ENCODE data around the gene TLR10.
A peak's percentile ranks its signal among the peaks of the same experiment; 100 is the strongest.
"Not testable (repeated sequence)": the region's sequence is repeated elsewhere in the genome, so short reads cannot be mapped to it uniquely, and the experiment has no call there.

TLR10 gene

DNA sequence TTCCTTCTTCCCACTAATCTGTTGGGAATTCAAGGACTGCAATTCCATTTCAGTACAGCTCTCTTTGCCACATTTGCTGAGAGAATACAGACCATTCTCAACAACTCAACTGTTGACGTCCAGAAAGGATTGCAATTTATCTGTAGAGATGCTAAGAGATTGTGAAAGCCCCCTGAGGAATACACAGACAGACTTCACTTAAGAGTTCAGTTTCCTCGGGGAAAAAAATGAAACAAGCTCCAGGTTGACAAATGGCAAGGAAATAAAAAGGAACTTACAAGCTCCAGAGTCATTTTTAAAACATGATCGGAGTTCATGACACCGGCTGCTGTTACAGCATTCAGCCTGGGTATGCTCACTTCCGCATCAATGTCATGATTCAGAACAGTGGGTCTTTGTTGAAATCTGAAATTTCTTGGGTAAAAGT lies 13.8 kb downstream of the TLR10 start:
- no peak for DNase-seq (ENCODE audit: low read depth in 4 of 4, low spot score in 1 of 4)

DNA sequence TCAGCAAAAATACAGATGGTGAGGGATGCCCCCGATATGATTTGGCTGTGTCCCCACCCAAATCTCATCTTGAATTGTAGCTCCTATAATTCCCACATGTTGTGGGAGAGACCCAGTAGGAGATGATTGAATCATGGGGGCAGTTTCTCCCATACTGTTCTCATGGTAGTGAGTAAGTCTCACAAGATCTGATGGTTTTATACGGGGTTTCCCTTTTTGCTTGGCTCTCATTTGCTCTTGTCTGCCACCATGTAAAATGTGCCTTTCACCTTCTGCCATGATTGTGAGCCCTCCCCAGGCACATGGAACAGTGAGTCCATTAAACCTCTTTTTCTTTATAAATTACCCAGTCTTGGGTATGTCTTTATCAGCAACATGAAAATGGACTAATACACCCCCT lies 15.8 kb downstream of the TLR10 start:
- not testable (repeated sequence) for DNase-seq (ENCODE audit: low read depth in 4 of 4, low spot score in 1 of 4)

DNA sequence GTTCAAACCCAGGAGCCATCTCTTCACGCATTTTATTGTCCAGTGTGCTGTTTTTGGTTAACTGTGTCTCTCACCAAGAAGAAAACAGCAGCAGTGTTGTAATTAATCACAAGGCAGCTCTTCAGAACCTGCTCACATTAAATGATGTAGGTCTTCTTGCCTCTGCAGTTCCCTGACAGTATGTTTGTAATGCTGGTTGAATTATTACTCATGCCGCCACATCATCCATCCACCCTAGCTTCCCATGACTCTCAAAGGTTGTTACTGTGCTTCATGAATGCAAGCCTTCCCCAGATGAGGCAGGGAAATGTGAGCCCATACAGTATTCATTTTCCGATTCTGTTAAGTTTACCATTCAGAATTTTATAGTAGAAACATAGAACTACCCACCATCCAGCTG lies 17.4 kb downstream of the TLR10 start:
- DNase-seq (ENCODE audit: low read depth in 4 of 4, low spot score in 1 of 4) = no peak

DNA sequence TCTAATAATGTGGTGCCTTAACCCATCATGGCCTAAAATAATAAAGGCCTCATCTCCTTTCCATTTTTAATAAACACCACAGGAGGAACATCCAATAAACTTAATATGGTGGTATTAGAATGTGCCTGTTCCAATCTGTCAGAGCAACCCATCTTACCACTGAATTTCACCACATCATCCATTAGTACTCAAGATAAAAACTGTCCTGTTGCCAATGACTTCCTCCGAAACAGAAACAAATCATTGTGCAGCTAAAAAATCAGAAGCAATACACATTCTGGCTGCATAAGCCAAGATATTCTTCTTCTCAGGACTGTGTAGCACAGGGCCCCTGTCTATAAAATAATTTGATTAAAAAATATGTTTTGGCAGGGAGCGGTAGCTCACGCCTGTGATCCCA lies 18.5 kb downstream of the TLR10 start:
- no peak for DNase-seq (ENCODE audit: low read depth in 4 of 4, low spot score in 1 of 4)

DNA sequence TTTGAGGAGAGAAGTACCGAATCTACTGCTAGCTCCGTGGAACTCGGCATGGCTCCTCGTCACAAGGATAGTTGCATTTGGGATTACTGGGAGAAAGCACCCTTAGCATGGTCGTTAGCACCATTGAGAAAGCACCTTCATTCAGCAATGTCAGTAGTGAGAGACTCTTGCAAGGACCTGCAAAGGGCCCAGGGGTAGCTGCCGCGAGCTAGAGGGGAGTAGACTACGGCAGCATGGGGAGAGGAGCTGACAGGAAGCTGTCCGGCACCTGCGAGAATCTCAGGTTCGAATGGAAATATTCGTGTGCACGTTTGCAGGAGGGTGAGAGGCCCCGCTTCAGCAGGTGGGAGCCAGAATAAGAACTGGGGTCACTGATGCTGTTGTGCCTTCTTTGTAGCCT lies 20.2 kb downstream of the TLR10 start:
- no peak for DNase-seq (ENCODE audit: low read depth in 4 of 4, low spot score in 1 of 4)

DNA sequence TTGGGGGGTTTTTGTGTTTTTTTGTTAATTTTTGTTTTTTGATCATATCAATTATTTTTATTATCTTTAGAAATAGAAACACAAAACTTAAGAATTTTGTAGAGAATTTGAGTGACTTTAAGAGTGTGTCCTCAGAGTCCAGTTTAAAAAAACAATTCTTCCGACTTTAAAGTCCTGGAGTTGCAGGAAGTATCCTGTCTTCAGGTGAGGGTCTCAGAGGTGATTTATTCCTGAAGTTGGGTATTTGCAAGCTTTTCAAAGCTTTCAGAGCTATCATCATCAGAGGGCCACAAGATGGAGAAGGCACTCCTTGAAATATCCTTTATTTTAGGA lies 23.0 kb downstream of the TLR10 start:
- no peak for DNase-seq (ENCODE audit: low read depth in 4 of 4, low spot score in 1 of 4)

DNA sequence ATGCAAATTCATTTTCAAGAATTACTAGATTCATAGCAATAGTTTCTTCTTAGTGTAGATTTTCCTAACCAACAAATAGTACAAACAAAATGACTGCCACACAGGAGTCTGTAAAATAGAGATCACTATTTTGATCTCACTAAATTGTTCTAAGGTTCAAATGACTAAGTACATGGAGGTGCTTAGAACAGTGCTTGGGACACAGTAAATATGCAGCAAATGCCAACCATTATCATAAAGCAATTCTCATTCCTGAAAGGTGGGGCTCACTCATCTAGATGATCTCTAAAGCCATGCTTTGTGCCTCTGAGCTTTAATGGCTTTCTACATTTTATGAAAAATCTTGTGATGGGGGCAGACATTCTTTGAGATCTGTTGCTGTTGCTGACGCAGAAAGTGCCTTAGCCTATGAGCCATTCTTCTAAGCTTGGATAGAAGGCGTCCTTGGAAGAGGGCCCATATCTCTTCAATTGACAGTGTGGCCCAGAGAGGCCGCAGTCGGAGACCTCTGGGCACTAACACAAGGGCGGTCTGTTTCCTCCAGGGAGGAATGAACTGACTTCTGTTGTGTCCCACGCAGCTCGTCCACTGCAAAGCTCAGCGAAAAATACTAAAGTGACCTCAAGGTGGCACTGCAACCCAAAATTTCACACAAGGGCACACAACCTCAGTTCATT lies 23.5 kb downstream of the TLR10 start:
- DNase-seq (ENCODE audit: low read depth in 4 of 4, low spot score in 1 of 4) = peak; percentile 23 to 38 (median 30)

DNA sequence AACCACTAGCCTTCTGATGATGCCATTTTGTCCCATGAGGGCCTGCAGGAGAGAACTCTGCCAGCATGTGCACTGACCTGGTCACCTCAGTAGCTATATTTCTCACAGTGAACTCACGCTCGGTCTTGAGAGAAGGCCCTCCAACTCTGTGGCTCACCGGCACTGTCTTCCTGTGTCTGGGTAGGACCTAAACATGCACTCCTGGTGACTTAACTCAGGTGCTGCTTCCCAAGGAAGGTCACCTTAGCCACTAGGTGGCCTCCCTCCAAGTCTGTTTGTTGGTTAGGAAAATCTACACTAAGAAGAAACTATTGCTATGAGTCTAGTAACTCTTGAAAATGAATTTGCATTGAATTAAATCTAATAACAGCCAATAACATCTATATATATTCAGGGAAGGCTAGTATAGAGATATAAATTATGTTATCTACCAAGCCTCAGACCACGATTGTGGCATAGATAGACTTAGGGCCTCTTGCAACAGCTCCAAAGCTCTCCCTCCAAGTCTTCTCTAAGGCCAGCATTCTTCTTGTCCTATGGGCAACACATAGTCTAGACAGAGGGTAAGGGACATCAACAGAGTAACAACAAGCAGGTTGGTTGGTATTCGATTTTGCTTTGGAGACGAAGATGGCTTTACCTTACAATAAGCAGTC lies 24.7 kb downstream of the TLR10 start:
- DNase-seq (ENCODE audit: low read depth in 4 of 4, low spot score in 1 of 4) = no peak

DNA sequence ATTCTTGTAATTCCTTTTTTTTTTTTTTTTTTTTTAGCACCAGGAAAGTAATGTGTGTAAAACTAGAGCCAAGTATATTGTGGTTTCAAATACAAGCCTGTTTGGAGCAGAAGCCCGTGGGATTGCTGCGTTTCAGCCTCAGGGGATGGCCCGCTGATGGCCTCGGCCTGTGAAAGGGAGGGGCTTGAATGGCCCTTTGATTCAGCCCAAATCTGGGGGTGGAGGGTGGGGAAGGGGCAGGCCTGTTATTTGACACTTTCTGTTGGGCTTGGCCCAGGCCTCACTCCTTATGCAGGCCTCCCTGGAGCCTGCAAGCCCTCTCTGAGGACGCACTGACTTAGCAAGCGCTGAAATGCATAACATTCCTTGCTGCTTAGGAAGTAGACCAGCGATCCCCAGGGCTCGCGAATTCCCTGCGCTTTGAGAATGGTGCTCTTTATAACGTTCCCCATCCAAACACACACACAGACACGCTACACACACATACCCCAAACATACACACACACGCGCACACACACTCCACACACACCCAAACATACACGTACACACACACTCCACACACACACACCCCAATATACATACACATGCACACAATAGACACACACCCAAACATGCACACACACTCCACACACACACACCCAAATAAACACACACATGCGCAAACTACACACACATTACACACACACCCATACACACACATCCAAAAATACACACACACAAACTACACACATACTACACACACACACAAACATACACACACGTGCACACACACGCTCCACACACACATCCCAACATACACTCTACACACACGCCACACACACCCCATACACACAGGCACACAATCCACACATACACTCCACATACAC lies 29.6 kb downstream of the TLR10 start:
- no peak for DNase-seq (ENCODE audit: low read depth in 4 of 4, low spot score in 1 of 4)

DNA sequence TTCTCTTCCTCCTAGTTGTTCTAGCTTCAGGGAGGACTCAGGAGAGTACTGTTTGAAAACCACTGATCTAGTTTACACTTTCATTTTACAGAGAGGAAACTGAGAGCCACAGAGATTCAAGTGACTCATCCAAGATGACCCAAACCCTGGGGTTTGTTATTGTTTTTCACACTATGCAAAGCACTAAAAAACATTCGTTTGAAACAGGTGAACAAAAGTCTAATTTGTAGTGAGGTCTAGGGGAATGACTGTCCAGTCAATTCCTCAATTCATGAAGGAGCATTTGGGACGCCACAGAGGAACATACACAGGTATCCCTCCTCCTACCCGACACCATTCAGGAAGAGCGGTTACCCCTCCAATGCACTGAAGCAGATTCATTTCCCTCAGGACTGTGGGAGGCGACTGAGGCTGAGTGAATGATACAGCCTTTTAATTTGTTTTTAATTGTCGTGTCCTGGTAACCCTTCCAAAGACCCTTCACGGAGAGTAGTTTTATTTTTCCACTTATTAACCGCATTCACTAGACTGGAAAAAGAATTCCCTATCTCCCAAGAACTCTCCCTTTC lies 30.3 kb downstream of the TLR10 start:
- DNase-seq (ENCODE audit: low read depth in 4 of 4, low spot score in 1 of 4) = no peak

DNA sequence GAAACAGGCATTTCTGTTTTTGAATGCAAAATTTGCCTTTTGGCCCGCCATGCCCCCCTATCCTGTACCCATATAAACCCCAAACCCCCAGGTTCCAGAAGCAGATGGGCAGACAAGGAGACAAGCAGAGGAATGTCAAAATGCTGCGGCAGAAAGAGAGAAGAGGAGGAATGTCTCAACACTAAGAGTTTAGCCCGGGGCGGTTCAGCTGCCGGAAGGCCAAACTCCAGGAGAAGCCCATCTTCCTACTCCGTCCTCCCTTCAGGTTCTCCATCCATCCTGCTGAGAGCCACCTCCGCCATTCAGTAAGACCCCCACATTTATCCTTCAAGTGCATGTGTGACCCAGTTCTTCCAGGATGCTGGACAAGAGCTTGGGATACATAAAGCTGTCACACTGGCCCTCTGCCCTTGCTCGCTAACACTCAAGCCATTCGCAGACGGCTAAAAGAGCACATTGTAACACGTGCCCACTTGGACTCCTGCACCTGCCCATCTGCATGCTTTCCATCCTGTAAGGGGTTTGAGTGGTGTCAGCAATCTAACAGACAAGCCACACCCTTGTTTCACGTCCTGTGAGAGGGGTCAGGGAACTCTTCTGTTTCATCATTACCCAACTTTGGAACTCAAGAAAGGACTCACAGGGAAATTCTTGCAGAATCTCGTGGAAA lies 31.3 kb downstream of the TLR10 start:
- no peak for DNase-seq (ENCODE audit: low read depth in 4 of 4, low spot score in 1 of 4)

DNA sequence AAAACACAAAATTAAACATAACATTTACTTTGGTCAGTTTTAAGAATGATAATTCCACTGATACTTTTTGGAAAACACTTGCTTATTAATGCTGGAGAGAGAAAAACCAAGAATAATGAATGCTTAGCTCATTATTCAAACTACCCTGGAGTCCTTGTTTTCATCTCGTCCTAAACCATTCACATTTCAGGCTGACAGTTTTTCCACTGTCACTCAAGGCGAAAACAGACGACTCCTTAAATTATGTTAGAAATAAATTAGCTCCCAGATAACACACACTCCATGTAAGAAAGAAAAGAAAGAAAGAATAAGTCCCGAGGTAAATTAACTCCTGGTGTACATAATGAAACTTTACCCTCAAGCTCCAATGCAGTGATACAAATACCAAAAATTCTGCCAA lies 33.5 kb downstream of the TLR10 start:
- no peak for DNase-seq (ENCODE audit: low read depth in 4 of 4, low spot score in 1 of 4)

DNA sequence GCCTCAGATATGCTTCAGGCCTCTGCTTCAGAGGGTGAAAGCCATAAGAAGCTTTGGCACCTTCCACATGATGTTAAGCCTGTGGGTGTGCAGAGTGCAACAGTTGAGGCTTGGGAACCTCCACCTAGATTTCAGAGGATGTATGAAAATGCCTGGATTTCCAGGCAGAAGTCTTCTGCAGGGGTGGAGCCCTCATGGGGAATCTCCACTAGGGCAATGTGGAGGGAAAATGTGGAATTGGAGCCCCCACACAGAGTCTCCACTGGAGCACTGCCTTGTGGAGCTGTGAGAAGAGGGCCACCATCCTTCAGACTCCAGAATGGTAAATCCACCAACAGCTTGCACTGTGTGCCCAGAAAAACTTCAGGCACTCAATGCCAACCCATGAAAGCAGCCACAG lies 35.2 kb downstream of the TLR10 start:
- no peak for DNase-seq (ENCODE audit: low read depth in 4 of 4, low spot score in 1 of 4)

DNA sequence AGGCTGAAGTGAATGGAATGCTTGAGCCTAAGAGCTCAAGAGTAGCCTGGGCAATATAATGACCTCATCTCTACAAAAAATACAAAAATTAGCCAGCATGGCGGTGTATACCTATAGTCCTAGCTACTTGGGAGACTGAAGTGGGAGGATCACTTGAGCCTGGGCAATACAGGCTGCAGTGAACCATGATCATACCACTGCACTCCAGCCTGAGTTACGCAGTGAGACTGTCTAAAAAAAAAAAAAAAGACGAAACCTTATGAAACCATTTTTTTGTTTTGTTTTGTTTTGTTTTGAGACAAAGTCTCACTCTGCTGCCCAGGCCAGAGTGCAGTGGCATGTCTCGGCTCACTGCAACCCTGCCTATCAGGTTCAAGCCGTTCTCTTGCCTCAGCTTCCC lies 36.9 kb downstream of the TLR10 start:
- DNase-seq (ENCODE audit: low read depth in 4 of 4, low spot score in 1 of 4) = no peak

DNA sequence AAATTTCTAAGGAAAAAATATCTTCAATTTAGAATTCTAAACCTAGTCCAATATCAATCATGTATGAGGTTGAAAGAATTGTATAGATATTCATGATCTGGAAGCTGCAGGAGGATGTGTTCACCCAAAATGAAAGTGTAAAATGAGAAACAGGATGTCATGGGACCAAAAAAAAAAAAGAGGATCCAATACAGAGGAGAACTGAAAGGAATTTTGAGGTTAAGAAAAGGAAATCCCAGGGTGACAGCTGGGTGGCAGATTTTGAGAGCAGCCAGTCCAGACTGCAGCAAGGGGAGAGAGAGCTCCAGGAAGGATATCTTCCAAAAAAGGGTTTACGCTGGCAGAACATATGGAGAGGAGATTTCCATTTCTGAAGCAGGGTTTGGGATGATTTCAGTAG lies 38.9 kb downstream of the TLR10 start:
- no peak for DNase-seq (ENCODE audit: low read depth in 4 of 4, low spot score in 1 of 4)

DNA sequence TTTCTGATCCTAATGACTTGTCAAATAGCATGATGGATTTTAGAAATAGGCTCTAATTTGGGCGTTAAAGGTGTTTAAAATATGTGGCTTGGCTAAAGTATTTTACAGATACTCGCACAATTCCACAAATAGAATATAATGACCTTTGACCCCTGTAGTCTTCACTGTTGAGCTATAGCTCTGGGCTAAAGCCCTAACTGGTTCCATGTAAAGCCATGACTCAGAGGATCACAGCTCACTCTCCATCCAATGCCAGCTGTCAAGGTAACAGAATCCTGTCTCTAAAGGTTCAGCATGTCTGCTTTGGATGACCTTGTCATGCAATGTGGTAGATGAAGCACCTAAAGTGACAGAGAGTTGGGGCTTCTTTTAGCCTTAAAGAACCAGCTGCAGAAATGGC lies 42.5 kb downstream of the TLR10 start:
- DNase-seq (ENCODE audit: low read depth in 4 of 4, low spot score in 1 of 4) = no peak

DNA sequence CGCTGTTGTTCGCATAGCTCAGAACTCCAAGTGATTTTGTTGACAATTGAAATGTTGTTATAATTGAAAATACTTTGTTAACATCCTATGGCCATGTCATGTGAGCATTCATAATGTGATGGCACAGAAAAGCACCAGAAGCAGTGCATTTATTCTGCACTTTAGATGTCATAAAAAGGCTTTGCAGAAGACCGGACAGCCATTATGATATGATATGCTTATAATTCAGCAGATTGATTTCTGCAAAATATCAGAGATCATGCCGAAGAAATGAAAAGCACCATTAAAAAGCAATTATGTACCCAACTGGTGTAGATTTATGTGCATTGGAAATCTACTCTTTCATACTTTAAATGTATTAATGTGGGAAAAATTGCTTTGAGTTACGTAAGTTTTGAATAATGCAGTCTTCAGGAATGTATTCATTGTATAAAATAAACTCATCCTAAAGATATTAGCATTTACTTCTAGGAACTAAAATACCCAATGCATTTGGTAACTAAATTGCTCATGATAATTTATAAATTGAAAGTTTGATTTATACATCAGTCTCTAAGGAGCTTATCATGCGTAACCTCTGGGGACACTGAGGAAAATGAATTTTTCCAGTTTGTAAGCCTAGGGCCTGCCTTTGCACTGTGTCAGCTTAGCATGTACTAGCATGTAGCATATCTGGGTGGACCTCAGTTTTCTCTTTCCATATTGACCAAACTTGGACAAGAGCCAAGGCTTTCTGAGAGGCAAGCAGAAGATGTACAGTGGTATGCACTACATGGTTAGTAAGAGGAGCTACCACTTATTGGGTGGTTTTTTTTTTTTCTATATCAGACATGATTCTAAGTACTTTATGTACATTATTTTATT lies 43.6 kb downstream of the TLR10 start:
- DNase-seq (ENCODE audit: low read depth in 4 of 4, low spot score in 1 of 4) = no peak

DNA sequence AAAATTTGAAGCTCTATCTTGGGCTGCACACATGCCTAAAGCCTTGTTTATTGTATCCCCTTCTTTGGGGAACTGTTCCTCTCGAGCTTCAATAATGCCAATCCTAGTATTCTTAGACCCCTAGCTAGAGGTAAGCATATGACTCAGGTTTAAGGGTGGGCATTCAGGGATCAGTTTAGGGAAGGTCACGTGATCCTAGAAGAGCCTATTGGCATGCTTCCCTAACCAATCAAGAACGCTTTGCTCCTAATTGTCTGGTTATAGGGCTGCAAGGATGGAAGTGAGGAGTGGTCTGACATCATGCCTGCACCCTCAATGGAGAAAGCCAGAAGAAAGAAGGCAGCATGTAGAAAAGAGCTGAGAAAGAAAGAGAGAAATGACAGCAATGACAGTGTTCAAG lies 46.9 kb downstream of the TLR10 start:
- DNase-seq (ENCODE audit: low read depth in 4 of 4, low spot score in 1 of 4) = no peak

DNA sequence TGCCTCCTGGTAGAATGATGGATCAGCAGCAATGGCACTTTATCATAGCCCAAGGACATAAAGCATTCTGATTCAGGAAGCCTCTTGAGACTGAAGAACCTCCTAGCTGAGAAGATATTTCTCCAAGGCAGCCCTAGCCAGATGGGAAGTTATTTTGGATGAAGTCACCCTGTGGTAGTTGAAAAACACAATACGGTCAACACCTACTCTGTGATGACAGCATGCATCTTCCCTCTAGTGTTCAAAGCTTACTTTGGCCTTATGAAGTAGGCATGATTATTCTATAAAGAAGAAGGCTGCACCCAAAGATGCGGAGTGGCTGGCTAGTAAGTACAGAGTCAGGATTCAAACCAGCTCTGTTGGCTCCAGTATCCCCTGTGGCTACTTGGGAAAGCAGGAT lies 47.9 kb downstream of the TLR10 start:
- no peak for DNase-seq (ENCODE audit: low read depth in 4 of 4, low spot score in 1 of 4)

DNA sequence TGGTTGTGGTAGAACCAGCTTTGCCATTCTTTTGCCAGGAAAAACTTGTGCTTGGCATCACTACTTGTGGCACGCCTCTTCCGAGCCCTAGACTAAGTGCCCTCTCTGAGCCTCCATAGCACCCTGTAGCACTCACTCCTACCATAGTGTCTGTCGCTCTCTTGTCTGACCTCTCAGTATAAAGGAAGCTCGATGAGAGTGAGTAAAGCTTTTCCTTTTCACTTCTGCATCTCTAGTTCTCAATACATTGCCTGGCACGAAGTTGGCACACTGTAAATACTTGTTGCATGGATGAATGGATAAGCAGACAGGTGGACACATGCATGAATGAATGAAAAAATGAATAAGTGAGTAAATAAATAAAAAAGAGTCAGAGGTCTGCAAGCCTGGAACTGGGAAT lies 48.3 kb downstream of the TLR10 start:
- no peak for DNase-seq (ENCODE audit: low read depth in 4 of 4, low spot score in 1 of 4)

DNA sequence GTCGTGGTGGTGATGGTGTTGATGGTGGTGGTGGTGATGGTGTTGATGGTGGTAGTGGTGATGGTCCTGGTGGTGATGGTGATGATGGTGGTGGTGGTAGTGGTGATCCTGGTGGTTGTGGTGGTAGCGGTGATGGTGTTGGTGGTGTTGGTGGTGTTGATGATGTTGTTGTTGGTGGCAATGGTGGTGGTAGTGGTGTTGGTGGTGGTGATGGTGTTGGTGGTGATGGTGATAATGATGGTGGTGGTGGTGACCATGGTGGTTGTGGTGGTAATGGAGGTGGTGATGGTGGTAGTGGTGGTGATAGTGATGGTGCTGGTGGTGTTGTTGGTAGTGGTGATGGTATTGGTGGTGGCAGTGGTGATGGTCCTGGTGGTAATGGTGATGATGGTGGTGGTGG lies 49.1 kb downstream of the TLR10 start:
- DNase-seq (ENCODE audit: low read depth in 4 of 4, low spot score in 1 of 4) = no peak

All from stimulated activated CD4-positive, alpha-beta T cell treated with anti-CD3 and anti-CD28 coated beads, Interleukin-1b, Interleukin-23, amount 100 ng/mL, for 24 hours (primary cell).